Measurements from ENCODE around the gene DNMT3A.
A peak's percentile ranks its signal among the peaks of the same experiment; 100 is the strongest.

The DNMT3A gene

GRCh38 chr2:25254961-25255360, 86.8 kb downstream of the DNMT3A start:
- DNase-seq: no peak

- no peak for DNase-seq
Observed at GRCh38 chr2:25253153-25253626, 88.5 kb downstream of the DNMT3A start.

GRCh38 chr2:25252291-25253152, 89.2 kb downstream of the DNMT3A start:
- peak; percentile 92 for DNase-seq

- DNase-seq: no peak
Observed at GRCh38 chr2:25251422-25252273, 90.1 kb downstream of the DNMT3A start.

- DNase-seq: peak; percentile 74
Observed at GRCh38 chr2:25251071-25251421, 90.7 kb downstream of the DNMT3A start.

- no peak for DNase-seq
Observed at GRCh38 chr2:25250331-25251070, 91.2 kb downstream of the DNMT3A start.

GRCh38 chr2:25249785-25250184, 91.9 kb downstream of the DNMT3A start:
- DNase-seq: no peak

GRCh38 chr2:25247792-25248512, 93.8 kb downstream of the DNMT3A start:
- no peak for DNase-seq

GRCh38 chr2:25246558-25247290, 95.0 kb downstream of the DNMT3A start:
- no peak for DNase-seq

- DNase-seq: no peak
Observed at GRCh38 chr2:25246001-25246400, 95.7 kb downstream of the DNMT3A start.

- DNase-seq: no peak
Observed at GRCh38 chr2:25245141-25245540, 96.6 kb downstream of the DNMT3A start.

GRCh38 chr2:25243995-25244394, 97.7 kb downstream of the DNMT3A start:
- DNase-seq: no peak

- no peak for DNase-seq
Observed at GRCh38 chr2:25241452-25241851, 100.3 kb downstream of the DNMT3A start.

- no peak for DNase-seq
Observed at GRCh38 chr2:25240636-25241035, 101.1 kb downstream of the DNMT3A start.

GRCh38 chr2:25238920-25239319, 102.8 kb downstream of the DNMT3A start:
- DNase-seq: no peak

GRCh38 chr2:25237764-25238163, 104.0 kb downstream of the DNMT3A start:
- DNase-seq: no peak

GRCh38 chr2:25236736-25237135, 105.0 kb downstream of the DNMT3A start:
- DNase-seq: no peak

- DNase-seq: no peak
Observed at GRCh38 chr2:25234738-25235137, 107.0 kb downstream of the DNMT3A start.

- no peak for DNase-seq
Observed at GRCh38 chr2:25233916-25234605, 107.7 kb downstream of the DNMT3A start.

GRCh38 chr2:25232248-25232825, 109.4 kb downstream of the DNMT3A start:
- DNase-seq: no peak

GRCh38 chr2:25230948-25231311, 110.8 kb downstream of the DNMT3A start:
- no peak for DNase-seq
